Duodenal mucosa (tissue), 2 donors: ENCODE data around the gene CADM4.
A peak's percentile ranks its signal among the peaks of the same experiment; 100 is the strongest.
"Not testable (repeated sequence)": the region's sequence is repeated elsewhere in the genome, so short reads cannot be mapped to it uniquely, and the experiment has no call there.

ENCODE experiments used
- H3K27ac ChIP-seq: one replicate; pipeline ENCODE4 v1.7.0; 2013; ENCODE audit warnings: low read depth, low read length
- H3K27me3 ChIP-seq, 2 donors: one replicate each; pipeline ENCODE4 v1.7.0; 2013; ENCODE audit warnings: low read length in 2 of 2, control low read depth in 1 of 2; ENCODE audit not compliant: insufficient read depth in 2 of 2, control insufficient read depth in 1 of 2
- H3K36me3 ChIP-seq, 2 donors: one replicate each; pipeline ENCODE4 v1.7.0; 2013; ENCODE audit warnings: low read length in 2 of 2, control low read depth in 1 of 2; ENCODE audit not compliant: insufficient read depth in 2 of 2, control insufficient read depth in 1 of 2
- H3K4me1 ChIP-seq, 2 donors: one replicate each; pipeline ENCODE4 v1.7.0; 2013; ENCODE audit warnings: low read length in 2 of 2, control low read depth in 1 of 2; ENCODE audit not compliant: insufficient read depth in 2 of 2, control insufficient read depth in 1 of 2
- H3K4me3 ChIP-seq, 2 donors: one replicate each; pipeline ENCODE4 v1.7.0; 2013; ENCODE audit warnings: low read length in 2 of 2, low read depth in 1 of 2
- H3K9ac ChIP-seq, 2 donors: one replicate each; pipeline ENCODE4 v1.7.0; 2013; ENCODE audit warnings: low read length in 2 of 2, low read depth in 1 of 2
- H3K9me3 ChIP-seq, 2 donors: one replicate each; pipeline ENCODE4 v1.7.0; 2013; ENCODE audit warnings: low read length in 2 of 2, control low read depth in 1 of 2; ENCODE audit not compliant: control insufficient read depth in 1 of 2

The CADM4 gene

GRCh38 chr19:43635561-43635940, 4.1 kb downstream of the CADM4 start:
- not testable (repeated sequence) for H3K27ac ChIP-seq, H3K4me1 ChIP-seq, H3K9ac ChIP-seq, H3K36me3 ChIP-seq, H3K9me3 ChIP-seq, H3K4me3 ChIP-seq
- H3K27me3 ChIP-seq: peaks cover 15 to 16% of the 10 kb centered on the region in 2 donors

DNA sequence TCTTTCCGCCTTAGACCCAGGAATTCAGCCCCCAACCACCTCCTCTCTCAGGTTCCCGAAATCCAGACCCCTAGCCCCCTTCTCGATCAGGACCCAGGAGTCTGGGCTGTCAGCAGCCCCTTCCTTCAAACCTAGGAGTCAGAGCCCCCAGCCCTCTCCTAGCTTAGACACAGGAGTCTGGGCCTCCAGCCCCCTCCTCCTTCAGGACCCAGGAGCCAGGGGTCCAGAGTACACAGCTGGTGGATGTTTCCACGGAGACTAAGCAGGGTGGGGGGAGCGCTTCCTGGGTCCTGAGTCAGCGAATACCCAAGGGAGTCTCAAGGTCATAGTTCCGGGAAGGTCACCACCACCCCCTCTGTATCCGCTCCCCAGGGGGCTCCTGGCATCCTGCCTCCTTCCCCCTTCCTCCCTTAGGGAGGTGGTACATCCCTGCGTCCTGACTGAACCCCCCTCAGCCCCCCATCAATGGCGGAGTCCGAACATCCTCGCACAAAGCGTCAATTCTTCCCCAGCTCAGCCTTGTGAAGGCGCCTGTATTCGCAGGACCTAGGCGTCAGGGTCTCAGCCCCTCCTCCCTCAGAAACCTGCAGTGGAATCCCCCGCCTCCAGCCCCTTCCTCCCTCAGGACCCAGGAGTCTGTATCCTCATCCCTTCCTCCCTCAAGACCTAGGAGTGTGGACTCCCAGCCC, 4.6 kb downstream of the CADM4 start:
- H3K4me3 ChIP-seq: no peak overlapping the region

DNA sequence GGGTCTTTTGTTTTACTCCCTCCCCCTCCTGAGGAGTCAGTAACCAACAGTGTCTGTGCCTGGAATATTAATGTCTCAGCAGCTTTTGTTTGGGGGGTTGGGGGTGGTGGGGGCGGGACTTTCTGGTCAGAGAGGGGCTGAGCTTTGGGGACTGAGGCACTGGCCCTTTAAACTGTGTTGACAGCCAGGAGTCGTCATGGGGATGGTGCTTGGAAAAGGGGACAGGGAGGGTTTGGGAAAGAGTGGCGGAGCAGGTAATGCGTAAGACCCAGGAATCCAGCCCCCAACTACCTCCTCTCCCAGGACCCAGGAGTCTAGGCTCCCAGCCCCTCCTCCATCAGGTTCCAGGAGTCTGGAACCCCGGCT, 5.2 kb downstream of the CADM4 start:
- Histone ChIP-seq H3K27ac (peak overlapping the region; percentile 28), H3K9ac (no peak overlapping the region), H3K4me3 (no peak overlapping the region), H3K4me1 (peaks cover 0 to 3% of the 10 kb centered on the region in 2 donors), H3K9me3 (no peaks in the 10 kb centered on the region), H3K36me3 (no peaks in the 10 kb centered on the region), H3K27me3 (peaks cover 14% of the 10 kb centered on the region in 2 donors)

More for the DNA sequence above, 4.6 kb downstream of the CADM4 start:
- peak overlapping the region; percentile 28 for H3K27ac ChIP-seq
- H3K9ac ChIP-seq: no peak overlapping the region
- no peaks in the 10 kb centered on the region for H3K36me3 ChIP-seq
- H3K27me3 ChIP-seq: peaks cover 14% of the 10 kb centered on the region in 2 donors
- H3K9me3 ChIP-seq: no peaks in the 10 kb centered on the region
- H3K4me1 ChIP-seq: peaks cover 0 to 4% of the 10 kb centered on the region in 2 donors

GRCh38 chr19:43634068-43634467, 5.6 kb downstream of the CADM4 start:
- no peak overlapping the region for H3K27ac ChIP-seq
- no peaks in the 10 kb centered on the region for H3K9me3 ChIP-seq
- H3K27me3 ChIP-seq: peaks cover 11 to 12% of the 10 kb centered on the region in 2 donors
- H3K36me3 ChIP-seq: no peaks in the 10 kb centered on the region
- H3K4me3 ChIP-seq: no peak overlapping the region
- H3K4me1 ChIP-seq: peaks cover 0 to 1% of the 10 kb centered on the region in 2 donors
- H3K9ac ChIP-seq: no peak overlapping the region

DNA sequence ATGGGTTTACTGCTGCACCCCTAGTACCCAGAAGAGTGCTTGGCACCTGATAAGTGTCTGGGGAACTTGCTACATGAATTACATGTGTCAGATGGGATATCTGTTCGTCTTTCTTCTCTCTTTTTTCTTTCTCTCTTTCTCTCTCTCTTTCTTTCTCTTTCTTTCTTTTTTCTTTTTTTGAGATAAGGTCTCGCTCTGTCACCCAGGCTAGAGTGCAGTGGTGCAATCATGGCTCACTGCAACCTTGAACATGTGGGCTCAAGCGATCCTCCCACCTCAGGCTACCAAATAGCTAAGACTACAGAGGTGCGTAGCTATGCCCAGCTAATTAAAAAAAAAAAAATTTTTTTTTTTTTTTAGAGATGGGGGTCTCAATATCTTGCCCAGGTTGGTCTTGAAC, 6.1 kb downstream of the CADM4 start:
- no peak overlapping the region for H3K4me3 ChIP-seq
- no peaks in the 10 kb centered on the region for H3K4me1 ChIP-seq
- H3K9me3 ChIP-seq: no peaks in the 10 kb centered on the region
- no peaks in the 10 kb centered on the region for H3K36me3 ChIP-seq
- H3K27ac ChIP-seq: no peak overlapping the region
- H3K27me3 ChIP-seq: peaks cover 6% of the 10 kb centered on the region in 2 donors
- H3K9ac ChIP-seq: no peak overlapping the region

DNA sequence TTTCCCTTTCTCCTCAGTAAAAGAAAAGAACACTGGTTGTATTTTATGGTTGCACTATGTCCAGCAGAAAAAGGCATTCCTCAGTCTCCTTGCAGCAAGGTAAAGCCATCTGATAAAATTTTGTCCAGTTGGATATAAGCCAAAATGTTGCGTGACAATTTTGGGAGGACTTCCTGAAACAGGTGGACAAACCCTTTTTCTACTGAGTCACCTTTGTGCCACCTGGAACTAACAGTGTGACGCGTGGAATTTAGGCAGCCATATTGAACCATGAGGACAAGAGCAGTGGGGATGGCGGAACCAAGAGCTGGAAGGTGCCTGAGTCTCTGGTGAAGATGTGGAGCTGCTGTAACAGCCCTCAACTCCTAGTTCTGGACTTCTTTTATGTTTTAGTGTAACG, 8.2 kb downstream of the CADM4 start:
- H3K36me3 ChIP-seq: no peaks in the 10 kb centered on the region
- H3K27me3 ChIP-seq: no peaks in the 10 kb centered on the region
- no peak overlapping the region for H3K9ac ChIP-seq
- no peaks in the 10 kb centered on the region for H3K9me3 ChIP-seq
- H3K27ac ChIP-seq: no peak overlapping the region
- no peaks in the 10 kb centered on the region for H3K4me1 ChIP-seq
- H3K4me3 ChIP-seq: no peak overlapping the region

GRCh38 chr19:43628646-43629326, 10.9 kb downstream of the CADM4 start:
- Histone ChIP-seq H3K9ac (no peak overlapping the region), H3K27me3 (no peaks in the 10 kb centered on the region), H3K4me1 (no peaks in the 10 kb centered on the region), H3K27ac (no peak overlapping the region), H3K36me3 (no peaks in the 10 kb centered on the region), H3K9me3 (no peaks in the 10 kb centered on the region), H3K4me3 (no peak overlapping the region)

DNA sequence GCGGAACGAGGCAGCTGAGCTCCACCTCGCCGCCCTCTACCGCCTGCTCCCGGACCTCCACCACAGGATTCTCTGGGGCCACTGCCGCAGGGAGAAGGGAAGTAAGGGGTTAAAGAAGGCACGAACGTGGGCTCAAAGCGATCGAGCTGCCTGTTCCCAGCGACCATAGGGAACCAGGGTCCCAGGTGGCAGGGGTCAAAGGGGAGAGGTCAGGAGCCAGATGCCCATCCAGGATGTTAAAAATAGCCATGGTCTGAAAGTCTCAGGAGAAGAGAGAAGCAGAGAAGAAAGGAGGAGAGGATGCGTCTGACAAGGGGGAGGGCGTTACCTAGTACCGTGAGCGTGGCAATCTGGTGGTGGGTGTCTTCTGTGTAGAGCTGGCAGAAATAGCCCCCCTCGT, 12.8 kb downstream of the CADM4 start:
- no peak overlapping the region for H3K27ac ChIP-seq
- no peaks in the 10 kb centered on the region for H3K36me3 ChIP-seq
- H3K9me3 ChIP-seq: no peaks in the 10 kb centered on the region
- H3K4me3 ChIP-seq: no peak overlapping the region
- H3K9ac ChIP-seq: no peak overlapping the region
- H3K4me1 ChIP-seq: no peaks in the 10 kb centered on the region
- no peaks in the 10 kb centered on the region for H3K27me3 ChIP-seq

DNA sequence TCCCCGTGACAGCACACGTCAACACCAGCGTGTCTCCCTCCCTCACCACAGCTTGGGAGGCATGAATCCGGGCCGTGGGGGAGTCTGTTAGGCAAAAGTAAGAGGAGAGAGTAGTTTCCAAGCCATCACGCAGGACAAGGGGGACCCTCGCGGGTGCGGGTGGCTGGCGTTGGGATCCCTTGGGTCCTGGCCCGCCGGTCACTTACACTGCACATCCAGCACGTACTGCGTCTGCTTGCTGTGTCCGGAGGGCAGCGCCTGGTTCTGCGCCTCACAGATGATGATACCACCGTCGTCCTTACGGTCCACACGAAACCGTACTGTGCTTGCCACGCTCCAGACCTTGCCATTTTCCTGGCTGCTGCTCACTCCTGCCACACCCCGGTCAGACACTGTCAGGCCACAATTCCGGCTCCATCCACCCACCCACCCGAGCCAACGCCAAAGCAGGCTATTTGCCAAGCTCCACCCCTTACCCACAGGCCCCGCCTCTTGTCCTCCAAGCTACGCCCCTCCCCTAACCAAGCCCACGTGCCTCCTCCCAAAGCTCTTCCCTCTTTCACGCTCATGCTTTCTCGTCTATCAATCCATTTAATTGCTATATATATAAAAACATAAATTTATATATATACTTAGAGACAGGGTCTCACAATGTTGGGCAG, 13.6 kb downstream of the CADM4 start:
- no peaks in the 10 kb centered on the region for H3K9me3 ChIP-seq
- no peak overlapping the region for H3K27ac ChIP-seq
- no peak overlapping the region for H3K4me3 ChIP-seq
- H3K9ac ChIP-seq: no peak overlapping the region
- H3K4me1 ChIP-seq: no peaks in the 10 kb centered on the region
- no peaks in the 10 kb centered on the region for H3K36me3 ChIP-seq
- H3K27me3 ChIP-seq: no peaks in the 10 kb centered on the region

GRCh38 chr19:43624933-43625332, 14.7 kb downstream of the CADM4 start:
- H3K4me3 ChIP-seq: no peak overlapping the region
- H3K36me3 ChIP-seq: no peaks in the 10 kb centered on the region
- H3K27me3 ChIP-seq: no peaks in the 10 kb centered on the region

More at GRCh38 chr19:43624933-43625332, 14.7 kb downstream of the CADM4 start:
- Histone ChIP-seq H3K9me3 (no peaks in the 10 kb centered on the region), H3K4me1 (peaks cover 5 to 10% of the 10 kb centered on the region in 2 donors), H3K9ac (no peak overlapping the region), H3K27ac (no peak overlapping the region)
